NCI-H526 (cell line): Measurements from ENCODE around the gene SGSM2.

ENCODE experiments used
- DNase-seq, 2 experiments: peaks; one replicate each; lab custom pipeline; 2025; lab: John Stamatoyannopoulos, UW

Gene SGSM2

DNA sequence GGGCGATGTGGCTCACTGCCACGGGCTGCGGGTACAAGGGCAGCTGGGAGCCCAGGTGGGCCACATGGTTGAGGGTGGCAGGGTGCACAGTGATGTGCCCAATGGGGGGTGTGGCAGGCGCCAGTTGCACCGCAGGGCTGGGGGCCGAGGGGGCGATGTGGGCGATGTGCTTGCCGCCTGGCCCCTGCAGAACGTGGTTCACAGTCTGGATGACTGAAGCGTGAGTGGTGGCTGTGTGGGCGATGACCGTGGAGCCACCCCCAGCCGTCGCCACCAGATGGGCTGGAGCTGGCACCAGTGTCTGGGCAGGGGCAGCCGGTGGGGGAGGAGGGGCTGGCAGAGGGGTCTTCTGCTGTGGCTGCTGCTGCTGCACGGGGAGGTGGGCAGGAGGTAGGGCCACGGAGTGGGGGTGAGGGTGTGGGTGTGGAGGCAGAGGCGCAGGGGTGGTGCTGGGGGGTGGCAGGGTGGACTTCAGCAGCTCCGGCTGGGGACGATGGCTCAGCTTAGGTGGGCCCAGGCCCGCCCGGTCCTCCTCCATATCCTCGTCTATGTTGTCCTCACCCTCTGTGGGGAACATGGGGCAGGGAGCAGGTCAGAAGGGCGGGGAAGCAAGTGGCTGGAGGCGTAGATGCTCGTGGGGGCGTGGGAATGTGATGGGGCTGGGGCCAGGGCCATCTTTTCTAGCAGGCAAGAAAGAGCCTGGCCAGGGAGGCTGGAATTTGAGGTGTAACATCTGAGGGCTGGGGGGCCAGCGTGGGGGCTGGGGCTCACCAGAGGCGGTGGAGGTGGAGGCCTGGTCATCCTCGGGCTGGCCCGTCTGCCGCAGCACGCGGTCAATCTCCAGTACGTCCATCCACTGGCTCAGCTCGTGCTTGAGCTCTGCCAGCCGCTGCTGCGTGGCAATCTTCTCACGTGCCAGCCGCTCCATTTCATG, 50.1 kb downstream of the SGSM2 start:
- DNase-seq = no peak

DNA sequence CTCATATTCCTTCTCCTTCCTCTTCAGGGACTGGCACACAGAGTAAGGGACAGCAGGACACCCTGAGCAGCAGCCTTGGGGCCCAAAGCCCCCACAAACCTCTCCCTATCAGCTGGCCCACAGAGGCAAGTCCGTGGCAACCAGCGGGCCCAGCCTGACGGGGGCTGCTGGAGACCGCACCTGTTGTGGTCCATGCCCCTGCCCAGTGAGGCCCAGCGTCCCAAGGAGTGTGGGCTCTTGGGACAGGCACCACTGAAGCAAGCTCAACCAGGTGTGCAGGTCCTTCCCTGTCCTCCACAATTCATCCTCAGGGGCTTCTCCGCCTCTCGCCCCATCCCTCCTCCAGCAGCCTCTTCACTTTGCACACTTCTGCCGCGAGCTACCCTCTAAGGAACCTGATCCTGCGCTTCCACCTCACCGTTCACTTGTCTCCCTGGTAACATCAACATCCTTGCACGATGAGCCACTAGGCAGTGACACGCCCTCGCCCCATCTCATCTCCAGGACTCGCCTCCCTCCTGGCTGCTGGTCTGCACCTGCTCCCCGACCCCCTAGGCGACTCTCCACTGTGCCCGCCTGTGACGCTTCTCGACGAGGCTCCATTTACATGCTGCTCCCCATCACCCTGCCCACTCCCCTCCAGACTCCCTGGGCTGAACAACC, 50.9 kb downstream of the SGSM2 start:
- DNase-seq = peak in 1 of 2 experiments; percentile 12

DNA sequence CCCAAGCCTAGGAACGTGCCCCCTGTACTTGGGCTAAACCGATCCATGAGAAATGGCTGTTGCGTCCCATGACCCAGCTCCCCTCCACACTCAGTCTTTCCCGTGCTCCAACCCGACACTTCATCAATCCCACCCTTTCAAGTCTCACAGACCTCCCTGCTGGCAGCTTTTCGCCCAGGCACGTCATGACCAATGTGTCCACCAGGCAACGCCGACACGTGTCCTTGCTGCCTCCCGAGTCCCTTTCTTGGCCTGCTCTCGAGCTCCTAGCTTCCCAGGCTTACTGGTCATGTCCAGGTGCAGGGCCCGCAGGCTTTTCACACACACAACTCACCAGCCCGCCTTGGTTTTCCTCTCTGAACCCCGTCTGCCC, 51.4 kb downstream of the SGSM2 start:
- no peak for DNase-seq

DNA sequence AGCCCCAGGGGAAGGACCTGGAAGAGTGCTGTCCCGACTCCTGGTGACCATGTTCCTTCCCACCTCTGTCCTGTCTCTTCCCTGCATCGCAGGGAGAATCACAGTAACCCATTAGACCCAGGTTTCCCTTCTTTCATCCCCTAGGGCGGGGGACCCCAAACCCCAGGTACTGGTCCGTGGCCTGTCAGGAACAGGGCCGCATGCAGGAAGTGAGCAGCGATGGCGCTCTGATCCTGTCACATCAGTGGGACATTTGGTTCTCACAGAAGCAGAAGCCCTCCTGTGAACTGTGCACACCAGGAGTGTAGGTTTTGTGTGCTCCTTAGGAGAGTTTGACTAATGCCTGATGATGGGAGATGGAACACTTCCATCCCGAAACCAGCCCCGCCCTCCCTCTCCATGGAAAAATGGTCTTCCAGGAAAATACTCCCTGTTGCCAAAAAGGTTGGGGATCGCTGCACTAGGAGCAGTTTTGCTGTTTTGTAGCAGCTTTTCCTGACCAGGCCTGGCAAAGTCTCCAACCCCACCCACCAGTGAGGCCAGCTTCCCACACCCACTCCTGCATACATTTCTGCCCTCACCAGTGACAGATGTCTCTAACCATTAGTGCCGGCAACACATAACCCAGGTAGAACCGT, 53.0 kb downstream of the SGSM2 start:
- DNase-seq = no peak

DNA sequence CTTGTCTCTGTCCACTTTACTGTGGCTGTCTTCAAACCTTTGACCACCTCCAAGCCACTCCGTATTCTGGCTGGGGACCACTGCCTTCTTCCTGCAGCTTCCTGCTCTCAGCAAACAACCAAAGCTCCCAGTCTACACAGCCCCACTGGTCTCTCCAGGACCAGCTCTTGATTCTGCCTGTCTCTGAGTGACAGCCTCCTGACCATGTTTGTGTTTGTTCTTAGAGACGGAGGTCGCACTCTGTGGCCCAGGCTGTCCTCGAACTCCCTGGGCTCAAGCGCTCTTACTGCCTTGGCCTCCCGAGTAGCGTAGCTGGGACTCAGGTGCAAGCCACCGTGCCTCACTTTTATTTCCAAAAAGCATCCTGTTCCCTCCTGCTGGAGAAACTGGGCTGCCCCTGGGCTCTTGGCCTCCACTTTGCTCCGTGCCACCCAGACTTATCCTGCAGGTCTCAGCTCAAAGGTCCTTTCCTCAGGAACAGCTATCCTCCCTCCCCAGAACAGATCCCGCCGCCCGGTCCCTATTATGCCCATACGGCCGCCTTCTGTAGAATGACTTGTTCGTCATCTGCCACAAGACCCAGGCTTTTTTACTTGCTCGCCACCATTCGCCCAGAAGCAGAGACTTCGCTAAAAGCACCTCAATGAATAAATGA, 54.4 kb downstream of the SGSM2 start:
- DNase-seq = no peak

DNA sequence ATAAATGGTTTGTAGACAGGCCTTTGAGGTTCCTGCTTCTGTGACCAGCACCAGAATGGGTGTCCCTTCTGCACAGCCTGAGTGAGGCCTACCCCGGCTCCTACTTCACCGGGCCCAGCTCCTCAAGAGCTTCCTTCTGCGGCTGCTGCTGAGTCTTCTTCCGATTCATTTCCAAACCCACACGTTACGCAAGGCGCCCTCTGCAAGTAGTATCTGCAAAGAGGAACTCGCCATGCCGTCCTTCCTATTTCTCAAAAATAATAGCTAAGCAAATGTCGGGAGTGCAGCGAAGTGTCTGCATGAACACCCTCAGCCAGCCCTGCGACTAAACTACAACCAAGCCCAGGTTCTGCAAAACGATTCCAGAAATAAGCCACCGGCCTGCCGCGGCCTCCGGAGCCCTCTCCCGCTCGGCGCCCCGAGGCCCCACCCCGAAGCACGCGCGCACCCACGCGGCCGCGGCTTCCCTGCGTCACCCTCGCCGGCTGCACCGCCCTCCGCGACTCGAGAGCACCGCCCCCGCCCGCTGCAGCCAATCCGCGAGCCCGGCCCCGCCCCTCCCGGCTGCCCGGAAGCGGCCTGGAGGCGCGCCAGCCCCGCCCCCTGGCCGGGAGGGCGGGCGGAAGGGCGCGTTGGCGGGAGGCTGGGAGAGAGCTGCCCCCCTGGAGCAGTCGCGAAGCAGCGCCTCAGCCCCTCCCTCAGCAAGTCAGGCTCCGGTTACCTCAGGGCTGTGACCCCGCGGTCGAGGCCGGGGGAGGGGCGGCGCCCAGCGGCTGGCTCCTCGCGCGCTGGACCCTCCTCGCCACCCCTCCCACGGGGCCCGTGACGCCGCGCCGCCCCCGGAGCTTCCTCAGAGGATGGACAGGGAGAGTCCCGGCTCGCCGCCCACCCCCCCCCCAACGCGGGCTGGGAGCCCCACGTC, 55.2 kb downstream of the SGSM2 start:
- DNase-seq = peak; percentile 75 to 94

DNA sequence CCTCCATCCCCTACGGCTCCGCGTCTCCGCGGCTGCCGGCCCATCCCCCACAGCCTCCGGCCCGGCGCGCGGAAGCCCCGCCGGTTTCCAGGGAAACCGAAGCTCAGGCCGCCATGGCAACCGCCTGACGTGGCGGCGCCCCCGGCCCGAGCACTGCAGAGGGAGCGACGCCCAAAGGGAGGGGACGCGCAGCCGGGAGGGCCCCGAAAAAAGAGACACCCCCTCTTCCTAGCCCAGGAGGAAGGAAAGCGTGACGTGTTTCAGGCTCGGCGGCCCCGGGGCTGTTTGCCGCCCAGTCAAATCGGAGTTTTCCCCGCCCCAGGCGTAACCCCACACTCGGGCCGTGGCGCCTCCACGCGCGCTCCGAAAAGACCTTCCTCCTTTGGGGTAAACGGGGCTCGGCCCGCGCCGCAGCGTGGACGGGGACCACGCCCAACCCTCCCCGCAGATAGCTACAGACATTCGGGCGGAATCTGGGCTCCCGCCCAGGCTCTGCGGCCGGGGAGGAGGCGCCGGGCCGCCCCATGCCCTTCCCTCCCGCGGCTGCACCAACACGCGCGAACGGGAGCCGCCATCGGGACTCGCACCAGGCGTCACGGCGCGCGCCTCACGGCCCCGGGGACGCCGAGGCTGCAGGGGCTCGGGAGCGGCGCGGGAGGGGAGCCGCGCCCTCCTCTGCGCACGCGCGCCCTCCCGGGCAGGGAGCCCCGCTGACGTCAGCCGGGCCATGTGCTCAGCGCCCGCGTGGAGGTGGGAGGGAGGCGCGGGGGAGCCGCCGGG, 56.1 kb downstream of the SGSM2 start:
- peak in 1 of 2 experiments; percentile 89 for DNase-seq

DNA sequence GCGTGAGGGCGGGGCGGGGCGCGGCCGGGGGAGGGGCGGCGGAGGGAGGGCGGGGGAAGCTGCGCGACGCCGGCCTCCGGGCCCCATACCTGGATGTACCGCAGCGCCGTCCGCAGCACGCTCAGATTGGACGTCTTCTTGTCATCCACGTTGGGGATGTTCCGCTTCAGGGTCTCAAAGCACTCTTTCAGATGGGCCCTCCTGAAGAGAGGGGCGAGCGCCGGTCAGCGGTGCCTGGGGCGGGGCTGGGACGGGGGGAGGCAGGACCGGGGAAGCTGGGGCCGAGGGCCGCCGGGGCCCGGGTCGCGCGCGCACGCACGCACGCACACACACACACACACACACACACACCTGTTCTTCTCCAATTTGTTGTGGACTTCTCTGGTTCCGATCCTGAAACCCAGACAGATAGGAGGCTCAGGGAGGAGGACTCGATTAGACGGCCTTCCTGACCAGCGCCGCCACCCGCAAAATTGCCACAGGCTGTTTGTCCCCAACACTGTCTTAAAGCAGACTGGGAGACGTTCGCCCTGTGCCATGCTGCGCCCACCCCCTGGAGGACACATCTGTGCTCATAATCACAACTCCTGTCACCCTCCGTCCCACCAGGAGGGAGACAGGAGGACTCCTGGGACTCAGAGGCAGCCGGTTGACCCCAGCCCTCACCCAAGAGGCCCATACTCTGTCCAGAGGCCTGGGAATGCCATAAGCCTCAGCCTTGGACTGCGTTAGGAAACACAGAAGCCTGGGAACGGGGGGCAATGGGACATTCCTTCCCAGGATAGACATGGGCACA, 56.9 kb downstream of the SGSM2 start:
- DNase-seq = no peak

DNA sequence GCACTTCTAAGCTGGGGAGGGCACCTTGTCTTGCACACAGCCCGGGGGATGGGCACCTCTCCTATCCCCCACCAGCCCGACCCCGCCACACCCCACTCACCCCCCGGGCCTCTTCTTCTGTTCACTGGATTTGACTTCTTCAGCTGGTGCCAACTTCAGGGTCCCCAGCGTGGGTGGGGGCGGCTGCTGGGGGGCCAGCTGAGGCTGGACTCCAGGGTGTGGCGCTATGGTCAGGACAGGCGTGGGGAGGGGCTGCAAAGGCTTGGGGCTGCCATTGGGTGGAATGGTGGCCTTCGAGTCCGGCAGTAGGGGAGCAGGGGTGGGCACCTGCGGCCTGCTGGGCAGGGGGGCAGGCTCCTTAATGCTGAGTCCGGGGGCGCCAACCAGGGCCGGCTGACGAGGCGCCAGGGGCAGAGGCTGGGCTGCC, 57.5 kb downstream of the SGSM2 start:
- no peak for DNase-seq

DNA sequence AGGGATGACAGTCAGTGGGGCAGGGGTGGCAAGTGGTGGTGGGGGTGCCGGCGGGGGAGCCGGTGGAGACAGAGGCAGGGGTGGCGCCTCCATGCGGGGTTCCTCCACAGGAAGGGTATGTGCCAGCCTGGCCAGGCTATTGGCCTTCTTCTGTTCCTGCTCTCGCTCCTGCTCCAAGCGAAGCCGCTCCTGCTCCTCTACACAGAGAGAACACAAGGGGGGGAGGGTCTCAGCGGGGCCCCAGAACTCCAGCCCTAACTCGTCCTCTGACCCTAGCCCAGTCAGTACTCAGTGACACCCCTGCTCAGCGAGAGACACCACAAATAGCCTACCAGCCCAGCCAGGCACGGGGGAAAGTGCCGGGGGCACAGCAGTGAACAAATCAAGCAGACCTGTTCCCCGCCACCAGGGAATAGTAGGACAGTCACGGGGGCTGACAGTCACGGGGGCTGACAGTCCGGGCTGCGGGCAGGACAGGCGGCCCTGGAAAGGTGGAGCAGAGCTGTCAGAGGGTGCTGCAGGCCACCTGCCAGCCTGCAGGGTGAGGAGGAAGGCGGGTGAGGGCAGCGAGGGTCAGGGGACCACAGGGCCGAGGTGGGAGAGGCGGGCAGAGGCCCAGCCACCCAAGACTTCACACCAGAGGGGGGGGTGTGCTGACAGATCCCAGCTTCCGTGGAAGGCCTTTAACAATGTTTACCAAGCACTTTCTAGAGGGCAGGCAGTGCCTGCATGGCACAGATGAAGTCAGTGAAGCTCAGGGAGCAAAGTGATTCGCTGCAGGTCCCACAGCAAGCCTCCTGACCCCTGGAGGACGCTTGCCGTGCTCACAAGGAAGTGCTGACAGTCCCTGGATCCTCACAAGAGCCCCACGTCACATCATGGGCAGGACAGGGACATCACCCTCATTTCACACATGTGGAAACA, 58.2 kb downstream of the SGSM2 start:
- DNase-seq = no peak

DNA sequence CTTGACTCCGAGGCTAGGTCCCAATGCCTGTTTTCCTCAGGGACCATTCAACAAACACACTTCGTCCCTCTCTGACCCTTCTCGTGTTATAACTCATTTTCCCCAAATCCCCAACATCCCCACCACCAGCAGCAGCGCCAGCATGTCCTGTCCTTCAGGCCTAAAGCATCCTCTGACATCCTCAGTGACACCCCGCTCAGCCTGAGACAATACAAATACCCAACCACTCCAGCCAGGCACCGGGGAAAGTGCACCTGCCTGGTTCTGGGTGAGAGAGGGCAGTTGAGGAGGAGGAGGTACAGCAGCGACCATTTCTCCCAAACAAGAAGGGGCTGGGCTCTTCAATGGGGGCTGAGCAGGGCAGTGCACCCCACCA, 58.9 kb downstream of the SGSM2 start:
- DNase-seq = no peak

DNA sequence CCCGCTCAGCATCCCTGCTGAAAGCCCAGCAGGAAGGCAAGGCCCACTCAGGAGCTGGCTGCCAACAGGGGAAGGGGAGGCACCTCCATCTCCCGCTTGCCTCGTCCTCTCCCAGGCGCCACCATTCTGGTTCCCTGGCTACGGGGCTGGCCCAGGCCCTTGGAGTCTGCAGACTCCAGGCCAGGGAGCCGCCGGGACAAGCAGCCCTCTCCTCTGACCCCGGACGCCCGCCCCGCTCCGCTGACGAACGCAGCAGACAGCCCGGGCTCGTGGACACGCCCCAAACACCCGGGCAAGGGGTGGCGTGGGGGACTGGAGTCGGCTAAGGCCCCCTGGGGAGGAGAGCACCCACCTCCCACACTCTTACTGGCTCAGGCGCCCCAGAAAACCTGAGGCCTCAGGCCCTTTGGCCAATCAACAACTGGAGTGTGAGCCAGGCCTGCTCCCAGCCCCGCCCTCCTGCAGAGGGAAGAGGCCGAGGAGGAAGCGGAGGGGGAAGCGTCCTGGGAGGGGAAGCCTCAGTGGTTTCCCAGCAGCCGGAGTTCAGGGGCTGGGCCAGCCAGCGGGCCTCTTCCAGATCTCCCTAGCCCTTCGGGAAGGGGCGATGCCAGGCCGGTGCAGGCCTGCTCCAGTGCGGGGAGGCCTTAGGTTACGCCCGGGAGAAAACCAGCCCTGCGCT, 59.4 kb downstream of the SGSM2 start:
- DNase-seq = peak; percentile 58 to 85

DNA sequence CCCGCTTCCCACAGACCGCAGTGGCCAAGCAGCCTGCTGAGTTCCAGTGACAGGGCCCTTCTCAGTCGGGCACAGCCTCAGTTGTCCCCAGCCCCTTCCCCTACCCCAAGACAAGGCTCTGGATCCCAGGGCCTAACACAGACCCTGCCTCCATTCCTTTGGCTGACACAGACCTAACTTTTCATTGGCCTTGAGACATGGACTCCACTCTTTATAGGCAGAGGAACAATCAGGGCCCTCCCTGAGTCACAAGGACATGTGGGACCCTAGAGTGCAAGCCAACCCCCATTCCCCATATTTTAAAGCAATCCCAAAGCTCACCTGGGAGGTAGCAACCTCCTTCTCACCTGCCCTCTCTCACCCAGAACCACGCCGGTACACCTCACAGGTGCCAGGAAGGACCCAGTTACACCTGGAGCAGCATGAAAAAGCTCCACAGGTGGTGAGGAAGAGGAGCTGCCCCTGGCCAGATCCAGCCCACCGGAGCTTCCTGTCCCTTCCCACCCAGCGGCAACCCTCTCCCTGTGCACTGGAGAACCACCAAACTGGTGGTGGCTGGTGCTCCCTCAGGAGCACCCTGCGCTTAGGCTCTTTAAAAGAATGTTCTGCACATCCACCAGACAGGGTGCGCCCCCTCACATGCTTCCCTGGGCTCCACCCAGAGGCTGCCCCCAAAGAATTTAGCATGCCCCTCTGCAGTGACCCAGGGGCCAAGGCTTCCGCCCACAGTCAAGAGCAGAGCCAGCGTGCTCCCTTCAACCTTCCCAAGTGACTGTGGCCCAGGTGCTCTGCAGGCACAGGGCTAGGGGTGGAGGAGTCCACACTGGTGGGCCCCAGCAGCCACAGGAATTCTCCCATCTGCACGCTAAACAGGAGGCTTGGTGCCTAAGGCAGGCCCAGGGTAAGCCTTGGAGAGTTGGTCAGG, 60.2 kb downstream of the SGSM2 start:
- DNase-seq = no peak

DNA sequence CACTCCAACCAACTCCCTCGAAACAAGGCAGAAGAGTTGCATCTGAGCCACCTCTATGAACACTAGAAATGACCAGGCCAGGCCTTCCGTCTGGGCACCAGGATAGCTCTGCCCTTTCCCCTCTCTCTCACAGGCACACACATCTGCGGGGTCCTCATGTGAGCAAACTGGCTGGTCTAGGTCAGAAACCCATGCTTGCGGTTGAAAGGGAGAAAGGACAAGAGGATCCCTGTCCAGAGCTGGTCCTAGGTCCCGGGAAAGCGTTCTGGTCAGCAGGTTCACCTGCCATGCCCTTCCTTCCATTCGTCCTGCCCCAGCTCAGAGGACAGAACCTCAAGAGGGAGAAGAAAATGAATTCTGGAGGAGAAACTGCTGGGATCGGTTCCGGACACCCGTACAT, 60.9 kb downstream of the SGSM2 start:
- DNase-seq = no peak

DNA sequence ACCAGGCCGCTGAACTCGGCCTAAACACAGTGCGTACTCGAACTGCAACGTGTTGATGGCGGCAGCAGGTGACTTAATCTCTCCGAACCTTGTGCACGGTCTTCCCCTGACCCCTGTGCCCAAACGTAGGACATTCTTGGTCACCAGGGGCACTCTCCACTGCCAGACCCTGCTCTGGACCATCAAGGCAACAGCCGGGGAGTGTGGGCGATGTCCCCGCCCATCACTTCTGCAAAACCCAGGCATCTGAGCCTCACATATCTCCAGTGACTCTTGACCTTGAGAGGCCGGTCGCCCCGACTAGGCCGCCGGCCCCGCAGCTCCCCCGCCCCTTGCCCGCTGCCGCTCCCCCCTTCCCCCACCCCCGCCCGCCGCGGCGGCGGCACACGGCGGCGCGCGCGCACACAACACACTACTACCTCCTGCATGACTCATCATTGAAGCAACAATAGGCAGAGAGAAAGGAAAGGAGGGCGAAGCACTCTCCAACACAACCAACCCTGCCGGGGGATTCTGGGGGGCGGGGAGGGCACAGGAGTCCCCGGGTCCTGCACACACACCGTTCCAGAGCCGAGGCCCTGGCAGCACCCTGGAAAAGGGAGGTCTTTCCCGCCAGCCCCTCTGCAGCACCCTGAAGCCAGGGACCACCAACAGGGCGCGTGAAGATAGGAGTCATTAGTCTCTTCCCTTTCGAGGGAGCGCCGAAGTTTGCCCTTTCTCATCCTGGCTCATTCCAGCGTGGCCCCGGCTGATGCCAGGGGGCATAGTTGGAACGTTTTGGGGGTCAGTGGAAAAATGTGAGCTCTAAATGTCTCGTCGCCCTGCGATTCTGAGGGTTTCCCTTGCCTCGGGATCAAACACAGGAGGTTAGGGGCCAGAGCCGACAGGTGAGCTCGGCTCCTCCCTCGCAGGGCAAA, 61.6 kb downstream of the SGSM2 start:
- peak in 1 of 2 experiments; percentile 45 for DNase-seq
